Measurements from ENCODE around the gene FAT4.

FAT4 gene

GRCh38 chr4:125267630-125268029, 47.1 kb upstream of the FAT4 start:
- TF ChIP-seq EZH2phosphoT487 (conservative IDR thresholded peaks at IDR 0.05; ENCODE audit: low read length): no peak
- TF ChIP-seq, protein P1, sequence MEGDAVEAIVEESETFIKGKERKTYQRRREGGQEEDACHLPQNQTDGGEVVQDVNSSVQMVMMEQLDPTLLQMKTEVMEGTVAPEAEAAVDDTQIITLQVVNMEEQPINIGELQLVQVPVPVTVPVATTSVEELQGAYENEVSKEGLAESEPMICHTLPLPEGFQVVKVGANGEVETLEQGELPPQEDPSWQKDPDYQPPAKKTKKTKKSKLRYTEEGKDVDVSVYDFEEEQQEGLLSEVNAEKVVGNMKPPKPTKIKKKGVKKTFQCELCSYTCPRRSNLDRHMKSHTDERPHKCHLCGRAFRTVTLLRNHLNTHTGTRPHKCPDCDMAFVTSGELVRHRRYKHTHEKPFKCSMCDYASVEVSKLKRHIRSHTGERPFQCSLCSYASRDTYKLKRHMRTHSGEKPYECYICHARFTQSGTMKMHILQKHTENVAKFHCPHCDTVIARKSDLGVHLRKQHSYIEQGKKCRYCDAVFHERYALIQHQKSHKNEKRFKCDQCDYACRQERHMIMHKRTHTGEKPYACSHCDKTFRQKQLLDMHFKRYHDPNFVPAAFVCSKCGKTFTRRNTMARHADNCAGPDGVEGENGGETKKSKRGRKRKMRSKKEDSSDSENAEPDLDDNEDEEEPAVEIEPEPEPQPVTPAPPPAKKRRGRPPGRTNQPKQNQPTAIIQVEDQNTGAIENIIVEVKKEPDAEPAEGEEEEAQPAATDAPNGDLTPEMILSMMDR (IDR thresholded peaks at IDR 0.05; ENCODE audit: insufficient read depth, low read length, poor library complexity, severe bottlenecking): no peak
- no peaks in the 10 kb centered on the region for H3K79me2 ChIP-seq (ENCODE audit: insufficient read depth, low read length)
- H3K4me2 ChIP-seq (ENCODE audit: low read depth, low read length, poor library complexity, severe bottlenecking): no peak overlapping the region

GRCh38 chr4:125268068-125268755, 46.5 kb upstream of the FAT4 start:
- Histone ChIP-seq H3K4me2 (ENCODE audit: low read depth, low read length, poor library complexity, severe bottlenecking) (no peak overlapping the region), H3K9ac (ENCODE audit: low read length) (no peak overlapping the region), H3K27me3 (ENCODE audit: low read length) (no peaks in the 10 kb centered on the region), H3K9me2 (replicated peaks; ENCODE audit: insufficient read depth, low read length) (no peaks in the 10 kb centered on the region), H3K9me3 (ENCODE audit: insufficient read depth, low read length) (no peaks in the 10 kb centered on the region), H4K20me1 (ENCODE audit: low read depth, low read length) (no peaks in the 10 kb centered on the region), H3K36me3 (ENCODE audit: low read length) (no peaks in the 10 kb centered on the region), H3F3A (ENCODE audit: insufficient read depth) (no peaks in the 10 kb centered on the region), H3K27ac (ENCODE audit: low read depth, low read length) (no peak overlapping the region), H3K79me2 (ENCODE audit: insufficient read depth, low read length) (no peaks in the 10 kb centered on the region), H2AFZ (ENCODE audit: low read depth, low read length, severe bottlenecking) (no peak overlapping the region), H3K4me3 (ENCODE audit: insufficient read depth, low read length, poor library complexity, severe bottlenecking) (no peak overlapping the region)
- no peak for TF ChIP-seq EZH2phosphoT487 (conservative IDR thresholded peaks at IDR 0.05; ENCODE audit: low read length)

More at GRCh38 chr4:125267630-125268029, 47.1 kb upstream of the FAT4 start:
- Histone ChIP-seq H3K9ac (ENCODE audit: low read length) (no peak overlapping the region), H3K4me3 (ENCODE audit: insufficient read depth, low read length, poor library complexity, severe bottlenecking) (no peak overlapping the region), H3K36me3 (ENCODE audit: low read length) (no peaks in the 10 kb centered on the region), H3K9me3 (ENCODE audit: insufficient read depth, low read length) (no peaks in the 10 kb centered on the region), H3K27me3 (ENCODE audit: low read length) (no peaks in the 10 kb centered on the region), H3K9me2 (replicated peaks; ENCODE audit: insufficient read depth, low read length) (no peaks in the 10 kb centered on the region), H3F3A (ENCODE audit: insufficient read depth) (no peaks in the 10 kb centered on the region), H4K20me1 (ENCODE audit: low read depth, low read length) (no peaks in the 10 kb centered on the region), H2AFZ (ENCODE audit: low read depth, low read length, severe bottlenecking) (no peak overlapping the region), H3K27ac (ENCODE audit: low read depth, low read length) (no peak overlapping the region)

DNA sequence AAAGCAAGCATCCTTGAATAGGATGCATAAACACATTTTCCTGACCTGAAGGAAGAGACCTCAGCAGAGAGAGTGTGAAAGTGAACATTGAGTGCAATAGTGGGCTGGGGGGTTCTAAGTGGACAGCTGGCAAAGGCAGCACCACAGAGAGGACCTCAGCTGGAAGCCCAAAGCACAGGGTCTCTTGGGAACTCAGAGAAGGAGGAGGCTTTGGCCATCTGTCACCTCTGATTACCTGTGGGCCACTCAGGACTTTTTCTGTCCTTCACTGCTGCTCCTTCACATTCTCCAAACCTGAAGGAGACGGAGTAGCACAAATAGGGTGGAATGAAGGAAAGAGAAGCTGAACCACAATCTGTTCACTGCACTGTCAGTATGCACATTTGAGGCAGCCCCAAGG, 37.9 kb upstream of the FAT4 start:
- H3K79me2 ChIP-seq (ENCODE audit: insufficient read depth, low read length): no peaks in the 10 kb centered on the region
- no peaks in the 10 kb centered on the region for H3K27me3 ChIP-seq (ENCODE audit: low read length)
- H3K9me2 ChIP-seq (replicated peaks; ENCODE audit: insufficient read depth, low read length): no peaks in the 10 kb centered on the region
- no peak overlapping the region for H2AFZ ChIP-seq (ENCODE audit: low read depth, low read length, severe bottlenecking)
- H3F3A ChIP-seq (ENCODE audit: insufficient read depth): no peaks in the 10 kb centered on the region
- H3K9ac ChIP-seq (ENCODE audit: low read length): no peak overlapping the region
- no peaks in the 10 kb centered on the region for H3K36me3 ChIP-seq (ENCODE audit: low read length)
- no peaks in the 10 kb centered on the region for H3K9me3 ChIP-seq (ENCODE audit: insufficient read depth, low read length)
- TF ChIP-seq, protein P1 (IDR thresholded peaks at IDR 0.05; ENCODE audit: insufficient read depth, low read length, poor library complexity, severe bottlenecking): no peak
- TF ChIP-seq EZH2phosphoT487 (conservative IDR thresholded peaks at IDR 0.05; ENCODE audit: low read length): no peak
- H3K4me3 ChIP-seq (ENCODE audit: insufficient read depth, low read length, poor library complexity, severe bottlenecking): no peak overlapping the region
- H3K4me2 ChIP-seq (ENCODE audit: low read depth, low read length, poor library complexity, severe bottlenecking): no peak overlapping the region
- H3K27ac ChIP-seq (ENCODE audit: low read depth, low read length): no peak overlapping the region
- no peaks in the 10 kb centered on the region for H4K20me1 ChIP-seq (ENCODE audit: low read depth, low read length)

GRCh38 chr4:125277790-125278189, 37.0 kb upstream of the FAT4 start:
- H3K9me2 ChIP-seq (replicated peaks; ENCODE audit: insufficient read depth, low read length): no peaks in the 10 kb centered on the region
- no peak overlapping the region for H3K4me2 ChIP-seq (ENCODE audit: low read depth, low read length, poor library complexity, severe bottlenecking)
- H3K4me3 ChIP-seq (ENCODE audit: insufficient read depth, low read length, poor library complexity, severe bottlenecking): no peak overlapping the region
- H3K27me3 ChIP-seq (ENCODE audit: low read length): no peaks in the 10 kb centered on the region
- no peak overlapping the region for H3K27ac ChIP-seq (ENCODE audit: low read depth, low read length)
- no peaks in the 10 kb centered on the region for H3F3A ChIP-seq (ENCODE audit: insufficient read depth)
- H3K36me3 ChIP-seq (ENCODE audit: low read length): no peaks in the 10 kb centered on the region
- no peak overlapping the region for H2AFZ ChIP-seq (ENCODE audit: low read depth, low read length, severe bottlenecking)
- no peaks in the 10 kb centered on the region for H4K20me1 ChIP-seq (ENCODE audit: low read depth, low read length)
- H3K79me2 ChIP-seq (ENCODE audit: insufficient read depth, low read length): no peaks in the 10 kb centered on the region
- TF ChIP-seq, protein P1 (IDR thresholded peaks at IDR 0.05; ENCODE audit: insufficient read depth, low read length, poor library complexity, severe bottlenecking): no peak
- no peak for TF ChIP-seq EZH2phosphoT487 (conservative IDR thresholded peaks at IDR 0.05; ENCODE audit: low read length)
- H3K9me3 ChIP-seq (ENCODE audit: insufficient read depth, low read length): no peaks in the 10 kb centered on the region
- H3K9ac ChIP-seq (ENCODE audit: low read length): no peak overlapping the region

Measured in SU-DHL-6 (cell line).